ENCODE measurements around the gene VPS16. TPM values are rescaled to one million over a fixed set of nuclear protein-coding genes. Genes with fewer than 3 reads are reported as not detected.

VPS16 gene
- total RNA-seq, 1 experiment from 2014 or later: 38.1 TPM

DNA sequence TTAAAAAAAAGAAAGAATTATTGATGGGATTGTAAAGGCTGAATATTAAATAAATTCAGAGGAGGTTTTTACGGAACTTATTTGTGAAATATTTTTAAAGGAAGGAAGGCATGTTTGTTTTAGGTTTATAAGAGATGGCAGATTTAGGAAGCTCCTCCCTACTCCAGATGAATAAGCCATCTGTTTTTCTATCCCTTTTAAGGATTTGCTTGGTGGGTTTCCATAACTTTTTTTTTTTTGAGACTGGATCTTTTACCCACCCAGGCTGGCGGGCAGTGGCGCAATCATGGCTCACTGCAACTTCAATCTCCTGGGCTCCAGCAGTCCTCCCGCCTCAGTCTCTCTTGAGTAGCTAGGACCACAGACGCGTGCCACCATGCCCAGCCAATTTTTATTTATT lies 63.1 kb downstream of the VPS16 start (continued):
- TF ChIP-seq, protein P1, sequence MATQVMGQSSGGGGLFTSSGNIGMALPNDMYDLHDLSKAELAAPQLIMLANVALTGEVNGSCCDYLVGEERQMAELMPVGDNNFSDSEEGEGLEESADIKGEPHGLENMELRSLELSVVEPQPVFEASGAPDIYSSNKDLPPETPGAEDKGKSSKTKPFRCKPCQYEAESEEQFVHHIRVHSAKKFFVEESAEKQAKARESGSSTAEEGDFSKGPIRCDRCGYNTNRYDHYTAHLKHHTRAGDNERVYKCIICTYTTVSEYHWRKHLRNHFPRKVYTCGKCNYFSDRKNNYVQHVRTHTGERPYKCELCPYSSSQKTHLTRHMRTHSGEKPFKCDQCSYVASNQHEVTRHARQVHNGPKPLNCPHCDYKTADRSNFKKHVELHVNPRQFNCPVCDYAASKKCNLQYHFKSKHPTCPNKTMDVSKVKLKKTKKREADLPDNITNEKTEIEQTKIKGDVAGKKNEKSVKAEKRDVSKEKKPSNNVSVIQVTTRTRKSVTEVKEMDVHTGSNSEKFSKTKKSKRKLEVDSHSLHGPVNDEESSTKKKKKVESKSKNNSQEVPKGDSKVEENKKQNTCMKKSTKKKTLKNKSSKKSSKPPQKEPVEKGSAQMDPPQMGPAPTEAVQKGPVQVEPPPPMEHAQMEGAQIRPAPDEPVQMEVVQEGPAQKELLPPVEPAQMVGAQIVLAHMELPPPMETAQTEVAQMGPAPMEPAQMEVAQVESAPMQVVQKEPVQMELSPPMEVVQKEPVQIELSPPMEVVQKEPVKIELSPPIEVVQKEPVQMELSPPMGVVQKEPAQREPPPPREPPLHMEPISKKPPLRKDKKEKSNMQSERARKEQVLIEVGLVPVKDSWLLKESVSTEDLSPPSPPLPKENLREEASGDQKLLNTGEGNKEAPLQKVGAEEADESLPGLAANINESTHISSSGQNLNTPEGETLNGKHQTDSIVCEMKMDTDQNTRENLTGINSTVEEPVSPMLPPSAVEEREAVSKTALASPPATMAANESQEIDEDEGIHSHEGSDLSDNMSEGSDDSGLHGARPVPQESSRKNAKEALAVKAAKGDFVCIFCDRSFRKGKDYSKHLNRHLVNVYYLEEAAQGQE (IDR thresholded peaks at IDR 0.05; ENCODE audit: low read depth): no peak
- TF ChIP-seq, protein P2, sequence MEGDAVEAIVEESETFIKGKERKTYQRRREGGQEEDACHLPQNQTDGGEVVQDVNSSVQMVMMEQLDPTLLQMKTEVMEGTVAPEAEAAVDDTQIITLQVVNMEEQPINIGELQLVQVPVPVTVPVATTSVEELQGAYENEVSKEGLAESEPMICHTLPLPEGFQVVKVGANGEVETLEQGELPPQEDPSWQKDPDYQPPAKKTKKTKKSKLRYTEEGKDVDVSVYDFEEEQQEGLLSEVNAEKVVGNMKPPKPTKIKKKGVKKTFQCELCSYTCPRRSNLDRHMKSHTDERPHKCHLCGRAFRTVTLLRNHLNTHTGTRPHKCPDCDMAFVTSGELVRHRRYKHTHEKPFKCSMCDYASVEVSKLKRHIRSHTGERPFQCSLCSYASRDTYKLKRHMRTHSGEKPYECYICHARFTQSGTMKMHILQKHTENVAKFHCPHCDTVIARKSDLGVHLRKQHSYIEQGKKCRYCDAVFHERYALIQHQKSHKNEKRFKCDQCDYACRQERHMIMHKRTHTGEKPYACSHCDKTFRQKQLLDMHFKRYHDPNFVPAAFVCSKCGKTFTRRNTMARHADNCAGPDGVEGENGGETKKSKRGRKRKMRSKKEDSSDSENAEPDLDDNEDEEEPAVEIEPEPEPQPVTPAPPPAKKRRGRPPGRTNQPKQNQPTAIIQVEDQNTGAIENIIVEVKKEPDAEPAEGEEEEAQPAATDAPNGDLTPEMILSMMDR (IDR thresholded peaks at IDR 0.05 in 2 of 3, conservative IDR thresholded peaks at IDR 0.05 in 1 of 3; ENCODE audit: borderline replicate concordance in 1 of 3, insufficient read depth in 1 of 3, low read depth in 2 of 3, low read length in 2 of 3): no peak
- TF ChIP-seq ELF1 (IDR thresholded peaks at IDR 0.05; ENCODE audit: borderline replicate concordance, low read depth) (no peak), SP1 (IDR thresholded peaks at IDR 0.05; ENCODE audit: low read depth) (no peak), SIN3A (IDR thresholded peaks at IDR 0.05; ENCODE audit: low read depth) (no peak), TCF7L2 (IDR thresholded peaks at IDR 0.05; ENCODE audit: borderline replicate concordance, extremely low read depth, insufficient read depth, insufficient read length) (no peak), POLR2AphosphoS5 (IDR thresholded peaks at IDR 0.05; ENCODE audit: low read depth, low read length) (no peak), FOSL1 (IDR thresholded peaks at IDR 0.05; ENCODE audit: low read depth) (no peak)

DNA sequence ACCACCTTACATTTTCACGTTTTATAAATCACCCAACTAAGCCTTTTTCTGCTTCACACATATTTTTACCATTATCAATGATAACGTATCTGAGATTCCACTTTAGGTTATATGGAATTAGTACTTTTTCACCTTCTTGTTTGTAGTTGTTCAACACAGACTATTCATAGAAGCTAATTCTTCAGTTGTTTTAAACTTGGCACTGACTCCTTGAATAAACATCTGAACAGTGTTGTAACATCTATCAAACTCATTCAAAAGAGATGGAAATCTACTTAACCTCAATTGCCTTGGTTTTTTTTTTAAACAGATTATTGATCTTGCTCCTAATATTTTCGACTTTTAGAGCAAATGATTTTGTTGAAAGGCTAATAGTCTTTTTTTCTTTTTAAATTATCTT lies 67.0 kb downstream of the VPS16 start:
- Histone ChIP-seq H3K27ac (ENCODE audit: low read depth, low read length) (no peak overlapping the region), H3K4me1 (ENCODE audit: control insufficient read depth in 1 of 2, insufficient read depth in 2 of 2, low read length in 2 of 2) (no peaks in the 10 kb centered on the region), H4K20me1 (ENCODE audit: insufficient read depth) (no peaks in the 10 kb centered on the region), H3K27me3 (ENCODE audit: insufficient read depth, low read length) (no peaks in the 10 kb centered on the region), H3K4me2 (ENCODE audit: low read length) (no peak overlapping the region), H3K4me3 (replicated peaks in 1 of 2; ENCODE audit: low read depth in 1 of 2, low read length in 2 of 2) (no peak overlapping the region), H3K36me3 (ENCODE audit: control insufficient read depth in 1 of 2, insufficient read depth in 2 of 2, low read length in 2 of 2) (no peaks in the 10 kb centered on the region), H3K79me2 (ENCODE audit: insufficient read depth, low read length) (peaks cover 58% of the 10 kb centered on the region), H2AFZ (ENCODE audit: low read depth, low read length, poor library complexity, severe bottlenecking) (no peak overlapping the region), H3K9me3 (ENCODE audit: control insufficient read depth in 1 of 2, insufficient read depth in 1 of 2, low read depth in 1 of 2, low read length in 2 of 2) (no peaks in the 10 kb centered on the region), H3K9me2 (ENCODE audit: insufficient read depth) (no peaks in the 10 kb centered on the region), H3K9ac (ENCODE audit: low read length) (no peak overlapping the region)
- RAD21 ChIA-PET (ENCODE audit: low non-redundant PET in 1 of 2, low total read pairs in 2 of 2, uncharacterized antibody in 2 of 2, unreplicated experiment in 2 of 2): no interaction called here
- no TSS peak for BruUV-seq (replicated peaks)
- CTCF ChIA-PET: no interaction called here
- no peak for ATAC-seq
- DNase-seq (ENCODE audit: low read depth, low spot score): no peak
- intact Hi-C loops (cut with micrococcal nuclease): no loop called here
- POLR2A ChIA-PET: no interaction called here
- TF ChIP-seq POLR2A (IDR thresholded peaks at IDR 0.05; ENCODE audit: borderline replicate concordance, extremely low read depth, insufficient read depth, insufficient read length) (no peak), YY1 (IDR thresholded peaks at IDR 0.05; ENCODE audit: extremely low read depth, insufficient replicate concordance, low read depth, low read length) (no peak), JUND (IDR thresholded peaks at IDR 0.05) (no peak), EZH2 (IDR thresholded peaks at IDR 0.05) (no peak), EGR1 (IDR thresholded peaks at IDR 0.05; ENCODE audit: low read depth) (no peak), CEBPB (IDR thresholded peaks at IDR 0.05; ENCODE audit: low read depth) (no peak), EZH2phosphoT487 (IDR thresholded peaks at IDR 0.05; ENCODE audit: borderline replicate concordance) (no peak)
- TF ChIP-seq, protein P3, sequence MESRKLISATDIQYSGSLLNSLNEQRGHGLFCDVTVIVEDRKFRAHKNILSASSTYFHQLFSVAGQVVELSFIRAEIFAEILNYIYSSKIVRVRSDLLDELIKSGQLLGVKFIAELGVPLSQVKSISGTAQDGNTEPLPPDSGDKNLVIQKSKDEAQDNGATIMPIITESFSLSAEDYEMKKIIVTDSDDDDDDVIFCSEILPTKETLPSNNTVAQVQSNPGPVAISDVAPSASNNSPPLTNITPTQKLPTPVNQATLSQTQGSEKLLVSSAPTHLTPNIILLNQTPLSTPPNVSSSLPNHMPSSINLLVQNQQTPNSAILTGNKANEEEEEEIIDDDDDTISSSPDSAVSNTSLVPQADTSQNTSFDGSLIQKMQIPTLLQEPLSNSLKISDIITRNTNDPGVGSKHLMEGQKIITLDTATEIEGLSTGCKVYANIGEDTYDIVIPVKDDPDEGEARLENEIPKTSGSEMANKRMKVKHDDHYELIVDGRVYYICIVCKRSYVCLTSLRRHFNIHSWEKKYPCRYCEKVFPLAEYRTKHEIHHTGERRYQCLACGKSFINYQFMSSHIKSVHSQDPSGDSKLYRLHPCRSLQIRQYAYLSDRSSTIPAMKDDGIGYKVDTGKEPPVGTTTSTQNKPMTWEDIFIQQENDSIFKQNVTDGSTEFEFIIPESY (IDR thresholded peaks at IDR 0.05; ENCODE audit: extremely low read depth, insufficient replicate concordance, low read length): no peak
